ENCODE results near the gene EAPP. TPM values are rescaled to one million over a fixed set of nuclear protein-coding genes. Genes with fewer than 3 reads are reported as not detected.
"Not testable (repeated sequence)": the region's sequence is repeated elsewhere in the genome, so short reads cannot be mapped to it uniquely, and the experiment has no call there.

The EAPP gene
- total RNA-seq, 1 experiment from 2014 or later: 27.2 TPM

DNA sequence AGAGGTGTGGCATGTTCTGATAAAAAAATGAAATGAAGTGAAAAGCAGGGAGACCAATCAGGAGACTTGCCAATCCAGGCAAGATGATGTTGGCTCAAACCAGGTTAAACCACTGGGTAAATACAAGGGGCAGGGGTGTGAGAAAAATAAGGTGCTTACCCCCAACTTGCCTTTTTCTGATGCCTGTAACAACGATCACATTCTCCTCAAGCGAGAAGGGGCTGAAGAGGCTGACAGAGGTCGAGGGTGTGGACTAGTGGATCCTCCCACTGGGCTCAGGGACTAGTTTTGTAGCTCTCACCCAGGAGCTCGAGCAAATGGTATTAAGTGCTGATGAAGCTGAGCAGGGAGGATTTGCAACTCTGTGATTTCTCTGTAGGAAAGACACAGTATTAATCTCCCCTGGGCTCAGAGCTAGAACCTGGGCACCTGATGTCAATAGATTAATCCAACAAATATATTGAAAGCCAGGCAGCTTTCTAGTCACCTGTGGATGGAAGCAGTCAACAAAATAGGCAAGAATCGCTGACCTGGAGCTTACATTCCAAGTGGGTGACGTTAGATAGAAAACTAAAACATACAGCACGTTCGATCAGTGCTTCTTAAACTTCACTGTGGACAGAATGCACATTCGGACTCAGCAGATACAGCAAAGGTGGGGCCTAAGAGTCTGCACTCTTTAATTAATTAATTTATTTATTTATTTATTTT is 15.2 kb upstream of the EAPP start:
- CTCF ChIA-PET: no interaction called here
- Histone ChIP-seq H3K9me3 (ENCODE audit: insufficient read depth, low read depth) (no peaks in the 10 kb centered on the region), H3K36me3 (ENCODE audit: low read depth) (no peaks in the 10 kb centered on the region), H3K27ac (peak overlapping the region; percentile 19; the same call in 1 of the 2 replicates), H3K79me2 (ENCODE audit: low read depth) (no peaks in the 10 kb centered on the region), H3K4me1 (replicated peaks; ENCODE audit: insufficient read depth) (0 out of 2 replicates have a peak, but pooled peaks cover 5% of the 10 kb centered on the region), H2AFZ (no peak overlapping the region), H3K9me2 (ENCODE audit: insufficient read depth) (no peaks in the 10 kb centered on the region), H3K27me3 (ENCODE audit: insufficient read depth, low read depth) (no peaks in the 10 kb centered on the region), H3K4me2 (peak overlapping the region; percentile 60), H3F3A (ENCODE audit: insufficient read depth, low read depth) (peaks cover 7% of the 10 kb centered on the region; the same call in 1 of the 2 replicates), H3K4me3 (peak overlapping the region; percentile 18; the same call in 1 of the 2 replicates), H4K20me1 (ENCODE audit: insufficient read depth) (no peaks in the 10 kb centered on the region)
- TF ChIP-seq EZH2 (IDR thresholded peaks at IDR 0.05; ENCODE audit: low read depth): no peak
- POLR2A ChIA-PET (ENCODE audit: unreplicated experiment): interaction anchor here (0.5 to 0.7 kb wide), 5 partner anchors 46 to 1263 kb away, joined by 3 to 10 read pairs (median 5); no protein-coding TSS in a partner anchor
- no peak for DNase-seq
- TSS peak; percentile 71 for BruUV-seq (replicated peaks)
- intact Hi-C loops (cut with micrococcal nuclease; ENCODE audit: unreplicated experiment): no loop called here

- CTCF ChIA-PET; H3K27ac ChIP-seq; H3K4me3 ChIP-seq; H3K79me2 ChIP-seq (ENCODE audit: low read depth); H3K27me3 ChIP-seq (ENCODE audit: insufficient read depth, low read depth); H3K4me2 ChIP-seq; H2AFZ ChIP-seq; H3K36me3 ChIP-seq (ENCODE audit: low read depth); H4K20me1 ChIP-seq (ENCODE audit: insufficient read depth); H3K9me3 ChIP-seq (ENCODE audit: insufficient read depth, low read depth); H3K4me1 ChIP-seq (replicated peaks; ENCODE audit: insufficient read depth); DNase-seq; BruUV-seq (replicated peaks); H3K9me2 ChIP-seq (ENCODE audit: insufficient read depth); H3F3A ChIP-seq (ENCODE audit: insufficient read depth, low read depth); intact Hi-C loops (cut with micrococcal nuclease; ENCODE audit: unreplicated experiment): not testable (repeated sequence)
- POLR2A ChIA-PET (ENCODE audit: unreplicated experiment): interaction anchor here (0.6 kb wide), 1 partner anchor 905 kb away, joined by 12 read pairs; no protein-coding TSS in a partner anchor
These were observed 9.9 kb upstream of the EAPP start for GRCh38 chr14:34549276-34549966.

- CTCF ChIA-PET: no interaction called here
- H3K79me2 ChIP-seq (ENCODE audit: low read depth): no peaks in the 10 kb centered on the region
- no peaks in the 10 kb centered on the region for H3K36me3 ChIP-seq (ENCODE audit: low read depth)
- intact Hi-C loops (cut with micrococcal nuclease; ENCODE audit: unreplicated experiment): no loop called here
- no peaks in the 10 kb centered on the region for H3K9me3 ChIP-seq (ENCODE audit: insufficient read depth, low read depth)
- no peak overlapping the region for H3K4me3 ChIP-seq
- H3K9me2 ChIP-seq (ENCODE audit: insufficient read depth): no peaks in the 10 kb centered on the region
- DNase-seq: no peak
- H4K20me1 ChIP-seq (ENCODE audit: insufficient read depth): no peaks in the 10 kb centered on the region
- no peak overlapping the region for H3K4me2 ChIP-seq
- H3K27me3 ChIP-seq (ENCODE audit: insufficient read depth, low read depth): no peaks in the 10 kb centered on the region
- TF ChIP-seq, protein P1, sequence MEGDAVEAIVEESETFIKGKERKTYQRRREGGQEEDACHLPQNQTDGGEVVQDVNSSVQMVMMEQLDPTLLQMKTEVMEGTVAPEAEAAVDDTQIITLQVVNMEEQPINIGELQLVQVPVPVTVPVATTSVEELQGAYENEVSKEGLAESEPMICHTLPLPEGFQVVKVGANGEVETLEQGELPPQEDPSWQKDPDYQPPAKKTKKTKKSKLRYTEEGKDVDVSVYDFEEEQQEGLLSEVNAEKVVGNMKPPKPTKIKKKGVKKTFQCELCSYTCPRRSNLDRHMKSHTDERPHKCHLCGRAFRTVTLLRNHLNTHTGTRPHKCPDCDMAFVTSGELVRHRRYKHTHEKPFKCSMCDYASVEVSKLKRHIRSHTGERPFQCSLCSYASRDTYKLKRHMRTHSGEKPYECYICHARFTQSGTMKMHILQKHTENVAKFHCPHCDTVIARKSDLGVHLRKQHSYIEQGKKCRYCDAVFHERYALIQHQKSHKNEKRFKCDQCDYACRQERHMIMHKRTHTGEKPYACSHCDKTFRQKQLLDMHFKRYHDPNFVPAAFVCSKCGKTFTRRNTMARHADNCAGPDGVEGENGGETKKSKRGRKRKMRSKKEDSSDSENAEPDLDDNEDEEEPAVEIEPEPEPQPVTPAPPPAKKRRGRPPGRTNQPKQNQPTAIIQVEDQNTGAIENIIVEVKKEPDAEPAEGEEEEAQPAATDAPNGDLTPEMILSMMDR (conservative IDR thresholded peaks at IDR 0.05): no peak
- no peak for TF ChIP-seq EZH2 (IDR thresholded peaks at IDR 0.05; ENCODE audit: low read depth)
- no TSS peak for BruUV-seq (replicated peaks)
- H3K4me1 ChIP-seq (replicated peaks; ENCODE audit: insufficient read depth): no peaks in the 10 kb centered on the region
- no peak overlapping the region for H3K27ac ChIP-seq
- POLR2A ChIA-PET (ENCODE audit: unreplicated experiment): interaction anchor here (0.6 kb wide), 1 partner anchor 906 kb away, joined by 12 read pairs; no protein-coding TSS in a partner anchor
- no peak overlapping the region for H2AFZ ChIP-seq
- peaks cover 9% of the 10 kb centered on the region; the same call in 1 of the 2 replicates for H3F3A ChIP-seq (ENCODE audit: insufficient read depth, low read depth)
These were observed 9.0 kb upstream of the EAPP start for GRCh38 chr14:34548472-34548981.

GRCh38 chr14:34547136-34547520 is 7.6 kb upstream of the EAPP start:
- H3K79me2 ChIP-seq (ENCODE audit: low read depth); H3K4me2 ChIP-seq; POLR2A ChIA-PET (ENCODE audit: unreplicated experiment); intact Hi-C loops (cut with micrococcal nuclease; ENCODE audit: unreplicated experiment); H3K27me3 ChIP-seq (ENCODE audit: insufficient read depth, low read depth); H3K9me3 ChIP-seq (ENCODE audit: insufficient read depth, low read depth); H3F3A ChIP-seq (ENCODE audit: insufficient read depth, low read depth); H4K20me1 ChIP-seq (ENCODE audit: insufficient read depth); H3K36me3 ChIP-seq (ENCODE audit: low read depth); BruUV-seq (replicated peaks); DNase-seq; H3K9me2 ChIP-seq (ENCODE audit: insufficient read depth); CTCF ChIA-PET; H3K27ac ChIP-seq; H3K4me1 ChIP-seq (replicated peaks; ENCODE audit: insufficient read depth); H2AFZ ChIP-seq; H3K4me3 ChIP-seq: not testable (repeated sequence)

GRCh38 chr14:34546272-34547135 is 7.0 kb upstream of the EAPP start:
- intact Hi-C loops (cut with micrococcal nuclease; ENCODE audit: unreplicated experiment); DNase-seq; POLR2A ChIA-PET (ENCODE audit: unreplicated experiment); H3K27me3 ChIP-seq (ENCODE audit: insufficient read depth, low read depth); H3K9me3 ChIP-seq (ENCODE audit: insufficient read depth, low read depth); H3K9me2 ChIP-seq (ENCODE audit: insufficient read depth); H2AFZ ChIP-seq; H3F3A ChIP-seq (ENCODE audit: insufficient read depth, low read depth); H3K36me3 ChIP-seq (ENCODE audit: low read depth); H3K27ac ChIP-seq; H3K4me3 ChIP-seq; CTCF ChIA-PET; H3K4me2 ChIP-seq; H3K79me2 ChIP-seq (ENCODE audit: low read depth); H3K4me1 ChIP-seq (replicated peaks; ENCODE audit: insufficient read depth); H4K20me1 ChIP-seq (ENCODE audit: insufficient read depth): not testable (repeated sequence)
- TSS peak; percentile 99 for BruUV-seq (replicated peaks)

Data from PC-9 (cell line).